ENCODE data around the gene TET2.

TET2 gene

GRCh38 chr4:105206214-105206613 is 59.5 kb downstream of the TET2 start:
- TF ChIP-seq CTCF (conservative IDR thresholded peaks at IDR 0.05; ENCODE audit: low read length) = no peak
- H3K4me3 ChIP-seq (ENCODE audit: low read length) = no peak overlapping the region
- no peak for DNase-seq (ENCODE audit: low read depth)

GRCh38 chr4:105207386-105207785 is 60.7 kb downstream of the TET2 start:
- no peak for TF ChIP-seq CTCF (conservative IDR thresholded peaks at IDR 0.05; ENCODE audit: low read length)

GRCh38 chr4:105208561-105208960 is 61.9 kb downstream of the TET2 start:
- no peak overlapping the region for H3K4me3 ChIP-seq (ENCODE audit: low read length)
- no peak for DNase-seq (ENCODE audit: low read depth)
- TF ChIP-seq CTCF (conservative IDR thresholded peaks at IDR 0.05; ENCODE audit: low read length) = no peak

More at GRCh38 chr4:105207386-105207785, 60.7 kb downstream of the TET2 start:
- H3K4me3 ChIP-seq (ENCODE audit: low read length) = no peak overlapping the region
- DNase-seq (ENCODE audit: low read depth) = no peak

GRCh38 chr4:105210916-105211315 is 64.2 kb downstream of the TET2 start:
- TF ChIP-seq CTCF (conservative IDR thresholded peaks at IDR 0.05; ENCODE audit: low read length) = no peak
- no peak overlapping the region for H3K4me3 ChIP-seq (ENCODE audit: low read length)
- DNase-seq (ENCODE audit: low read depth) = no peak

- H3K4me3 ChIP-seq (ENCODE audit: low read length) = no peak overlapping the region
- no peak for TF ChIP-seq CTCF (conservative IDR thresholded peaks at IDR 0.05; ENCODE audit: low read length)
- no peak for DNase-seq (ENCODE audit: low read depth)
These were observed 69.1 kb downstream of the TET2 start for GRCh38 chr4:105215609-105216313.

- TF ChIP-seq CTCF (conservative IDR thresholded peaks at IDR 0.05; ENCODE audit: low read length) = no peak
- DNase-seq (ENCODE audit: low read depth) = no peak
- no peak overlapping the region for H3K4me3 ChIP-seq (ENCODE audit: low read length)
These were observed 78.8 kb downstream of the TET2 start for GRCh38 chr4:105225500-105225899.

- TF ChIP-seq CTCF (conservative IDR thresholded peaks at IDR 0.05; ENCODE audit: low read length) = no peak
- H3K4me3 ChIP-seq (ENCODE audit: low read length) = no peak overlapping the region
- no peak for DNase-seq (ENCODE audit: low read depth)
These were observed 80.4 kb downstream of the TET2 start for GRCh38 chr4:105227054-105227453.
